AG09309 (cell line): ENCODE measurements around the gene SHC1.
A peak's percentile ranks its signal among the peaks of the same experiment; 100 is the strongest.

ENCODE experiments used
- DNase-seq: peaks from one replicate; pipeline ENCODE4 v3.0.0-alpha.2; 2010; ENCODE audit warnings: low read depth
- H3K4me3 ChIP-seq: 2 replicates; pipeline ENCODE4 v1.5.1; 2011; ENCODE audit warnings: mild to moderate bottlenecking, low read depth, low read length, moderate library complexity; ENCODE audit not compliant: control insufficient read depth
- TF ChIP-seq, protein P1 (sequence below): IDR thresholded peaks from 2 replicates; pipeline ENCODE4 v1.5.1; 2011; ENCODE audit warnings: mild to moderate bottlenecking, low read depth, low read length, inconsistent platforms; ENCODE audit not compliant: insufficient read depth, control insufficient read depth; ENCODE audit errors: missing control alignments

The SHC1 gene

GRCh38 chr1:155002464-155003226 is 32.1 kb upstream of the SHC1 start, which contains the start of gene ZBTB7B:
Gene ZBTB7B, plus strand, starts transcription at chr1:155002802. Its CDS starts 11,859 bp downstream, at chr1:155014661.
- peak within 1 kb of the TSS; percentile 88 for H3K4me3 ChIP-seq
- TF ChIP-seq, protein P1, sequence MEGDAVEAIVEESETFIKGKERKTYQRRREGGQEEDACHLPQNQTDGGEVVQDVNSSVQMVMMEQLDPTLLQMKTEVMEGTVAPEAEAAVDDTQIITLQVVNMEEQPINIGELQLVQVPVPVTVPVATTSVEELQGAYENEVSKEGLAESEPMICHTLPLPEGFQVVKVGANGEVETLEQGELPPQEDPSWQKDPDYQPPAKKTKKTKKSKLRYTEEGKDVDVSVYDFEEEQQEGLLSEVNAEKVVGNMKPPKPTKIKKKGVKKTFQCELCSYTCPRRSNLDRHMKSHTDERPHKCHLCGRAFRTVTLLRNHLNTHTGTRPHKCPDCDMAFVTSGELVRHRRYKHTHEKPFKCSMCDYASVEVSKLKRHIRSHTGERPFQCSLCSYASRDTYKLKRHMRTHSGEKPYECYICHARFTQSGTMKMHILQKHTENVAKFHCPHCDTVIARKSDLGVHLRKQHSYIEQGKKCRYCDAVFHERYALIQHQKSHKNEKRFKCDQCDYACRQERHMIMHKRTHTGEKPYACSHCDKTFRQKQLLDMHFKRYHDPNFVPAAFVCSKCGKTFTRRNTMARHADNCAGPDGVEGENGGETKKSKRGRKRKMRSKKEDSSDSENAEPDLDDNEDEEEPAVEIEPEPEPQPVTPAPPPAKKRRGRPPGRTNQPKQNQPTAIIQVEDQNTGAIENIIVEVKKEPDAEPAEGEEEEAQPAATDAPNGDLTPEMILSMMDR = no peak
- no peak for DNase-seq

DNA sequence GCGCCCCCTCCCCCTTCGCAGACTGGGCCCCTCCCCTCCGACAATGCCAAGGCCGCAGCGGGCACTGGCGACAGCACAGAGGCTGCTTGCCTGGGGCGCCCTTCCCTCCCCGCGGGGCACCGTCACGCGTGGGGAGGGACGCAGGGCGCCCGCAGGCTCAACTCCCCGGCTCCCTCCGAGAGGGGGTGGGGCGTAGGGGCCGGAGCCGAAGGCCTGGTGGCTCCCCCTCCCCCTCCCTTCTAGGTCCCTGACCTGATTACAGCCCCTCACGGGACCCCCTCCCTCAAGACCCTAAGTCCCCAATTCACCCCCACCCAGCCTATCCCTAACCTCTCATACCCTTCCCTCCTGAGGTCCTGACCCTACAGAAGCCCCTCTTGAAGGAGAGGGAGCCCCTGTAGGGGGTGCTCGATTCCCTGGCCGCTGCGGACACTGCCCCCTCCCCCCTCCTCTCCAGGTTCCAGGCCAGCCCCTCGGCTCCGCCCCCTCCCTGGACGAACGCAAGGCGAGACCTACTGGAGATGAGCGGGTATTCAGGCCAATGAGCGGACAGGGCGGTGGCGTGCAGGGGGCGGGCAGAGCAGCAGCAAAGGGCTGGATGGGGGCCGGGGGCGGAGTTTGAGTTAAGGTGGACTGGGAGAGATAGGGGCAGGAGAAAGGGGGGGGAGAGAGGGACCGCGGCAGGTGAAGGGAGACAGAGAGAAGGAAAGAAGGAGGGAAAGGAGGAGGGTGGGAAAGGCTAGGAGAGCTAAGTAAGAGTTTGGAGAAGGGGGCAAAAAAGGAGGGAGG is 31.3 kb upstream of the SHC1 start:
- peak overlapping the region; percentile 88 for H3K4me3 ChIP-seq
- TF ChIP-seq, protein P1 = peak; percentile 52
- peak; percentile 91 for DNase-seq

- peak overlapping the region; percentile 88 for H3K4me3 ChIP-seq
- no peak for DNase-seq
- TF ChIP-seq, protein P1 = no peak
Observed at GRCh38 chr1:155001425-155001674, 30.8 kb upstream of the SHC1 start.

- H3K4me3 ChIP-seq = peak overlapping the region; percentile 88
- DNase-seq = peak; percentile 46
- TF ChIP-seq, protein P1 = no peak
Observed at GRCh38 chr1:155000726-155001424, 30.3 kb upstream of the SHC1 start.

GRCh38 chr1:155000411-155000725 is 29.8 kb upstream of the SHC1 start:
- DNase-seq = no peak
- TF ChIP-seq, protein P1 = no peak
- H3K4me3 ChIP-seq = peak overlapping the region; percentile 88

- DNase-seq = no peak
Observed at GRCh38 chr1:154999571-155000410, 29.2 kb upstream of the SHC1 start.

More at GRCh38 chr1:154999571-155000410, 29.2 kb upstream of the SHC1 start:
- H3K4me3 ChIP-seq = peak overlapping the region; percentile 88
- TF ChIP-seq, protein P1 = peak; percentile 1
